ENCODE data around the gene SUN1.
A peak's percentile ranks its signal among the peaks of the same experiment; 100 is the strongest.

The SUN1 gene

GRCh38 chr7:834277-834676 is 2.0 kb downstream of the SUN1 start:
- Histone ChIP-seq H3K4me1 (ENCODE audit: control insufficient read depth in 2 of 2, insufficient read depth in 2 of 2, low read length in 2 of 2) (peaks cover 27 to 35% of the 10 kb centered on the region in 2 donors), H3K9ac (ENCODE audit: low read depth in 1 of 2, low read length in 2 of 2) (no peak overlapping the region), H3K27ac (ENCODE audit: low read depth in 2 of 2, low read length in 2 of 2) (no peak overlapping the region), H3K36me3 (ENCODE audit: control insufficient read depth in 2 of 2, insufficient read depth in 2 of 2, low read length in 2 of 2) (peaks cover 11 to 21% of the 10 kb centered on the region in 2 donors), H3K4me3 (ENCODE audit: low read length in 2 of 2) (no peak overlapping the region), H3K9me3 (ENCODE audit: control insufficient read depth in 2 of 2, low read length in 2 of 2) (no peaks in the 10 kb centered on the region), H3K27me3 (ENCODE audit: control insufficient read depth in 2 of 2, insufficient read depth in 2 of 2, low read length in 2 of 2) (no peaks in the 10 kb centered on the region)

GRCh38 chr7:835021-835420 is 2.7 kb downstream of the SUN1 start:
- Histone ChIP-seq H3K9ac (ENCODE audit: low read depth in 1 of 2, low read length in 2 of 2) (no peak overlapping the region), H3K27me3 (ENCODE audit: control insufficient read depth in 2 of 2, insufficient read depth in 2 of 2, low read length in 2 of 2) (no peaks in the 10 kb centered on the region), H3K4me1 (ENCODE audit: control insufficient read depth in 2 of 2, insufficient read depth in 2 of 2, low read length in 2 of 2) (peaks cover 27 to 35% of the 10 kb centered on the region in 2 donors), H3K4me3 (ENCODE audit: low read length in 2 of 2) (no peak overlapping the region), H3K36me3 (ENCODE audit: control insufficient read depth in 2 of 2, insufficient read depth in 2 of 2, low read length in 2 of 2) (peaks cover 13 to 26% of the 10 kb centered on the region in 2 donors), H3K27ac (ENCODE audit: low read depth in 2 of 2, low read length in 2 of 2) (no peak overlapping the region), H3K9me3 (ENCODE audit: control insufficient read depth in 2 of 2, low read length in 2 of 2) (no peaks in the 10 kb centered on the region)

- Histone ChIP-seq H3K27ac (ENCODE audit: low read depth in 2 of 2, low read length in 2 of 2) (peak overlapping the region; percentile 40 to 49), H3K9me3 (ENCODE audit: control insufficient read depth in 2 of 2, low read length in 2 of 2) (no peaks in the 10 kb centered on the region), H3K9ac (ENCODE audit: low read depth in 1 of 2, low read length in 2 of 2) (no peak overlapping the region), H3K27me3 (ENCODE audit: control insufficient read depth in 2 of 2, insufficient read depth in 2 of 2, low read length in 2 of 2) (no peaks in the 10 kb centered on the region), H3K4me1 (ENCODE audit: control insufficient read depth in 2 of 2, insufficient read depth in 2 of 2, low read length in 2 of 2) (peaks cover 24 to 31% of the 10 kb centered on the region in 2 donors), H3K36me3 (ENCODE audit: control insufficient read depth in 2 of 2, insufficient read depth in 2 of 2, low read length in 2 of 2) (peaks cover 16 to 30% of the 10 kb centered on the region in 2 donors), H3K4me3 (ENCODE audit: low read length in 2 of 2) (no peak overlapping the region)
These were observed 3.5 kb downstream of the SUN1 start for GRCh38 chr7:835485-836401.

GRCh38 chr7:836429-836828 is 4.2 kb downstream of the SUN1 start:
- Histone ChIP-seq H3K4me3 (ENCODE audit: low read length in 2 of 2) (no peak overlapping the region), H3K27ac (ENCODE audit: low read depth in 2 of 2, low read length in 2 of 2) (peak overlapping the region; percentile 40 to 49), H3K4me1 (ENCODE audit: control insufficient read depth in 2 of 2, insufficient read depth in 2 of 2, low read length in 2 of 2) (peaks cover 23 to 25% of the 10 kb centered on the region in 2 donors), H3K27me3 (ENCODE audit: control insufficient read depth in 2 of 2, insufficient read depth in 2 of 2, low read length in 2 of 2) (no peaks in the 10 kb centered on the region), H3K9me3 (ENCODE audit: control insufficient read depth in 2 of 2, low read length in 2 of 2) (no peaks in the 10 kb centered on the region), H3K9ac (ENCODE audit: low read depth in 1 of 2, low read length in 2 of 2) (no peak overlapping the region), H3K36me3 (ENCODE audit: control insufficient read depth in 2 of 2, insufficient read depth in 2 of 2, low read length in 2 of 2) (peaks cover 16 to 30% of the 10 kb centered on the region in 2 donors)

GRCh38 chr7:837001-837400 is 4.7 kb downstream of the SUN1 start:
- Histone ChIP-seq H3K27ac (ENCODE audit: low read depth in 2 of 2, low read length in 2 of 2) (no peak overlapping the region), H3K4me3 (ENCODE audit: low read length in 2 of 2) (no peak overlapping the region), H3K27me3 (ENCODE audit: control insufficient read depth in 2 of 2, insufficient read depth in 2 of 2, low read length in 2 of 2) (no peaks in the 10 kb centered on the region), H3K36me3 (ENCODE audit: control insufficient read depth in 2 of 2, insufficient read depth in 2 of 2, low read length in 2 of 2) (peaks cover 20 to 32% of the 10 kb centered on the region in 2 donors), H3K9ac (ENCODE audit: low read depth in 1 of 2, low read length in 2 of 2) (no peak overlapping the region), H3K9me3 (ENCODE audit: control insufficient read depth in 2 of 2, low read length in 2 of 2) (no peaks in the 10 kb centered on the region), H3K4me1 (ENCODE audit: control insufficient read depth in 2 of 2, insufficient read depth in 2 of 2, low read length in 2 of 2) (peaks cover 19 to 21% of the 10 kb centered on the region in 2 donors)

- Histone ChIP-seq H3K36me3 (ENCODE audit: control insufficient read depth in 2 of 2, insufficient read depth in 2 of 2, low read length in 2 of 2) (peaks cover 49 to 53% of the 10 kb centered on the region in 2 donors), H3K9me3 (ENCODE audit: control insufficient read depth in 2 of 2, low read length in 2 of 2) (no peaks in the 10 kb centered on the region), H3K4me3 (ENCODE audit: low read length in 2 of 2) (no peak overlapping the region), H3K27ac (ENCODE audit: low read depth in 2 of 2, low read length in 2 of 2) (no peak overlapping the region), H3K27me3 (ENCODE audit: control insufficient read depth in 2 of 2, insufficient read depth in 2 of 2, low read length in 2 of 2) (no peaks in the 10 kb centered on the region), H3K9ac (ENCODE audit: low read depth in 1 of 2, low read length in 2 of 2) (no peak overlapping the region), H3K4me1 (ENCODE audit: control insufficient read depth in 2 of 2, insufficient read depth in 2 of 2, low read length in 2 of 2) (peaks cover 13 to 15% of the 10 kb centered on the region in 2 donors)
These were observed 7.8 kb downstream of the SUN1 start for GRCh38 chr7:840001-840600.

GRCh38 chr7:841943-842342 is 9.7 kb downstream of the SUN1 start:
- H3K4me1 ChIP-seq (ENCODE audit: control insufficient read depth in 2 of 2, insufficient read depth in 2 of 2, low read length in 2 of 2) = peaks cover 0 to 2% of the 10 kb centered on the region in 2 donors
- H3K9me3 ChIP-seq (ENCODE audit: control insufficient read depth in 2 of 2, low read length in 2 of 2) = no peaks in the 10 kb centered on the region
- no peaks in the 10 kb centered on the region for H3K27me3 ChIP-seq (ENCODE audit: control insufficient read depth in 2 of 2, insufficient read depth in 2 of 2, low read length in 2 of 2)
- peaks cover 47 to 56% of the 10 kb centered on the region in 2 donors for H3K36me3 ChIP-seq (ENCODE audit: control insufficient read depth in 2 of 2, insufficient read depth in 2 of 2, low read length in 2 of 2)
- H3K4me3 ChIP-seq (ENCODE audit: low read length in 2 of 2) = no peak overlapping the region
- no peak overlapping the region for H3K9ac ChIP-seq (ENCODE audit: low read depth in 1 of 2, low read length in 2 of 2)
- peak overlapping the region; percentile 38 to 58 for H3K27ac ChIP-seq (ENCODE audit: low read depth in 2 of 2, low read length in 2 of 2)

GRCh38 chr7:842431-843031 is 10.3 kb downstream of the SUN1 start:
- no peaks in the 10 kb centered on the region for H3K9me3 ChIP-seq (ENCODE audit: control insufficient read depth in 2 of 2, low read length in 2 of 2)
- no peak overlapping the region for H3K9ac ChIP-seq (ENCODE audit: low read depth in 1 of 2, low read length in 2 of 2)
- H3K4me3 ChIP-seq (ENCODE audit: low read length in 2 of 2) = no peak overlapping the region
- peaks cover 0 to 2% of the 10 kb centered on the region in 2 donors for H3K4me1 ChIP-seq (ENCODE audit: control insufficient read depth in 2 of 2, insufficient read depth in 2 of 2, low read length in 2 of 2)
- H3K27ac ChIP-seq (ENCODE audit: low read depth in 2 of 2, low read length in 2 of 2) = peak overlapping the region; percentile 38 to 58
- H3K27me3 ChIP-seq (ENCODE audit: control insufficient read depth in 2 of 2, insufficient read depth in 2 of 2, low read length in 2 of 2) = no peaks in the 10 kb centered on the region
- peaks cover 44 to 54% of the 10 kb centered on the region in 2 donors for H3K36me3 ChIP-seq (ENCODE audit: control insufficient read depth in 2 of 2, insufficient read depth in 2 of 2, low read length in 2 of 2)

- H3K36me3 ChIP-seq (ENCODE audit: control insufficient read depth in 2 of 2, insufficient read depth in 2 of 2, low read length in 2 of 2) = peaks cover 44 to 51% of the 10 kb centered on the region in 2 donors
- H3K4me3 ChIP-seq (ENCODE audit: low read length in 2 of 2) = no peak overlapping the region
- no peak overlapping the region for H3K27ac ChIP-seq (ENCODE audit: low read depth in 2 of 2, low read length in 2 of 2)
- H3K27me3 ChIP-seq (ENCODE audit: control insufficient read depth in 2 of 2, insufficient read depth in 2 of 2, low read length in 2 of 2) = no peaks in the 10 kb centered on the region
- H3K9me3 ChIP-seq (ENCODE audit: control insufficient read depth in 2 of 2, low read length in 2 of 2) = no peaks in the 10 kb centered on the region
- peaks cover 0 to 2% of the 10 kb centered on the region in 2 donors for H3K4me1 ChIP-seq (ENCODE audit: control insufficient read depth in 2 of 2, insufficient read depth in 2 of 2, low read length in 2 of 2)
- H3K9ac ChIP-seq (ENCODE audit: low read depth in 1 of 2, low read length in 2 of 2) = no peak overlapping the region
These were observed 11.0 kb downstream of the SUN1 start for GRCh38 chr7:843230-843629.

- Histone ChIP-seq H3K9me3 (ENCODE audit: control insufficient read depth in 2 of 2, low read length in 2 of 2) (no peaks in the 10 kb centered on the region), H3K27ac (ENCODE audit: low read depth in 2 of 2, low read length in 2 of 2) (no peak overlapping the region), H3K4me1 (ENCODE audit: control insufficient read depth in 2 of 2, insufficient read depth in 2 of 2, low read length in 2 of 2) (peaks cover 0 to 2% of the 10 kb centered on the region in 2 donors), H3K9ac (ENCODE audit: low read depth in 1 of 2, low read length in 2 of 2) (no peak overlapping the region), H3K36me3 (ENCODE audit: control insufficient read depth in 2 of 2, insufficient read depth in 2 of 2, low read length in 2 of 2) (peaks cover 41 to 51% of the 10 kb centered on the region in 2 donors), H3K4me3 (ENCODE audit: low read length in 2 of 2) (no peak overlapping the region), H3K27me3 (ENCODE audit: control insufficient read depth in 2 of 2, insufficient read depth in 2 of 2, low read length in 2 of 2) (no peaks in the 10 kb centered on the region)
These were observed 11.8 kb downstream of the SUN1 start for GRCh38 chr7:844043-844442.

Measured in mucosa of rectum (tissue), 2 donors.